SK-N-SH (cell line): ENCODE results near the gene ITGA6.

Experiments
- GATA2 ChIP-seq: sonication (generic); formaldehyde crosslinking; IDR thresholded peaks from 2 replicates; pipeline ENCODE4 v1.5.0; 2020; ENCODE audit warnings: mild to moderate bottlenecking, missing genetic modification reagents
- JUND ChIP-seq: IDR thresholded peaks from 2 replicates; pipeline ENCODE4 v1.4.0; 2012
- TEAD4 ChIP-seq: IDR thresholded peaks from 2 replicates; pipeline ENCODE4 v1.4.0; 2012; ENCODE audit warnings: mild to moderate bottlenecking, borderline replicate concordance; ENCODE audit not compliant: insufficient read depth
- TF ChIP-seq, protein P1 (sequence below): IDR thresholded peaks from 2 replicates; pipeline ENCODE4 v1.6.1; 2012; ENCODE audit warnings: mild to moderate bottlenecking, low read depth, low read length, moderate library complexity
- TF ChIP-seq, protein P2 (sequence below): fragments of 200-600 bp; sonication (generic); IDR thresholded peaks from 2 replicates; pipeline ENCODE4 v1.6.1; 2017; ENCODE audit warnings: antibody characterized with exemption, mild to moderate bottlenecking, moderate library complexity

DNA sequence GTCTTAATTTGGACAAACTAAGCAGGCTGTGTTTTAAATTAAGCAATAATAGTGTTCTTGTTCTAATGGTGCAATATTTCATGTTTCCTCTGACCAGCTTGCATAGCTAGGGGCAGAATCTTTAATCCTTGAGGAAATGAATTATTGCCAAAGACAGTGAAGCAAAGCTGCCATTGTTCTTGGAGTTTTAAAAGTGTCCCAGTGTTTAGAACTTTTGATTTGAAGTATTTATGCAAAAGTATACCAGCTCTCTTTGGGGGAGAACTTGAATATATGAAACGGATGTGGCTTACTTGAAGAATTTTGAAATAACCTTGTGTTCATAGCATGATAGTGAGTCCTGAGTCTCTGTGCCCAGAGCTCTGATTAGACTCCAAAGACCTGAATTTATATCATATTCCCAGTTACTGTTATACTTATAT is 33.4 kb downstream of the ITGA6 start:
- TF ChIP-seq TEAD4: no peak
- TF ChIP-seq, protein P1, sequence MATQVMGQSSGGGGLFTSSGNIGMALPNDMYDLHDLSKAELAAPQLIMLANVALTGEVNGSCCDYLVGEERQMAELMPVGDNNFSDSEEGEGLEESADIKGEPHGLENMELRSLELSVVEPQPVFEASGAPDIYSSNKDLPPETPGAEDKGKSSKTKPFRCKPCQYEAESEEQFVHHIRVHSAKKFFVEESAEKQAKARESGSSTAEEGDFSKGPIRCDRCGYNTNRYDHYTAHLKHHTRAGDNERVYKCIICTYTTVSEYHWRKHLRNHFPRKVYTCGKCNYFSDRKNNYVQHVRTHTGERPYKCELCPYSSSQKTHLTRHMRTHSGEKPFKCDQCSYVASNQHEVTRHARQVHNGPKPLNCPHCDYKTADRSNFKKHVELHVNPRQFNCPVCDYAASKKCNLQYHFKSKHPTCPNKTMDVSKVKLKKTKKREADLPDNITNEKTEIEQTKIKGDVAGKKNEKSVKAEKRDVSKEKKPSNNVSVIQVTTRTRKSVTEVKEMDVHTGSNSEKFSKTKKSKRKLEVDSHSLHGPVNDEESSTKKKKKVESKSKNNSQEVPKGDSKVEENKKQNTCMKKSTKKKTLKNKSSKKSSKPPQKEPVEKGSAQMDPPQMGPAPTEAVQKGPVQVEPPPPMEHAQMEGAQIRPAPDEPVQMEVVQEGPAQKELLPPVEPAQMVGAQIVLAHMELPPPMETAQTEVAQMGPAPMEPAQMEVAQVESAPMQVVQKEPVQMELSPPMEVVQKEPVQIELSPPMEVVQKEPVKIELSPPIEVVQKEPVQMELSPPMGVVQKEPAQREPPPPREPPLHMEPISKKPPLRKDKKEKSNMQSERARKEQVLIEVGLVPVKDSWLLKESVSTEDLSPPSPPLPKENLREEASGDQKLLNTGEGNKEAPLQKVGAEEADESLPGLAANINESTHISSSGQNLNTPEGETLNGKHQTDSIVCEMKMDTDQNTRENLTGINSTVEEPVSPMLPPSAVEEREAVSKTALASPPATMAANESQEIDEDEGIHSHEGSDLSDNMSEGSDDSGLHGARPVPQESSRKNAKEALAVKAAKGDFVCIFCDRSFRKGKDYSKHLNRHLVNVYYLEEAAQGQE: no peak
- no peak for TF ChIP-seq GATA2 (CRISPR knock-in tag)
- TF ChIP-seq JUND: no peak
- TF ChIP-seq, protein P2, sequence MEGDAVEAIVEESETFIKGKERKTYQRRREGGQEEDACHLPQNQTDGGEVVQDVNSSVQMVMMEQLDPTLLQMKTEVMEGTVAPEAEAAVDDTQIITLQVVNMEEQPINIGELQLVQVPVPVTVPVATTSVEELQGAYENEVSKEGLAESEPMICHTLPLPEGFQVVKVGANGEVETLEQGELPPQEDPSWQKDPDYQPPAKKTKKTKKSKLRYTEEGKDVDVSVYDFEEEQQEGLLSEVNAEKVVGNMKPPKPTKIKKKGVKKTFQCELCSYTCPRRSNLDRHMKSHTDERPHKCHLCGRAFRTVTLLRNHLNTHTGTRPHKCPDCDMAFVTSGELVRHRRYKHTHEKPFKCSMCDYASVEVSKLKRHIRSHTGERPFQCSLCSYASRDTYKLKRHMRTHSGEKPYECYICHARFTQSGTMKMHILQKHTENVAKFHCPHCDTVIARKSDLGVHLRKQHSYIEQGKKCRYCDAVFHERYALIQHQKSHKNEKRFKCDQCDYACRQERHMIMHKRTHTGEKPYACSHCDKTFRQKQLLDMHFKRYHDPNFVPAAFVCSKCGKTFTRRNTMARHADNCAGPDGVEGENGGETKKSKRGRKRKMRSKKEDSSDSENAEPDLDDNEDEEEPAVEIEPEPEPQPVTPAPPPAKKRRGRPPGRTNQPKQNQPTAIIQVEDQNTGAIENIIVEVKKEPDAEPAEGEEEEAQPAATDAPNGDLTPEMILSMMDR: no peak
